GM12865 (cell line): ENCODE data around the gene PCBD2.
"Not testable (repeated sequence)": the region's sequence is repeated elsewhere in the genome, so short reads cannot be mapped to it uniquely, and the experiment has no call there.

ENCODE experiments used
- DNase-seq: peaks from one replicate; pipeline ENCODE4 v3.0.0; 2010; ENCODE audit warnings: low read depth
- H3K4me3 ChIP-seq: 2 replicates; pipeline ENCODE4 v1.5.1; 2011; ENCODE audit warnings: mild to moderate bottlenecking, low read depth, low read length, control low read depth
- TF ChIP-seq, protein P1 (sequence below): IDR thresholded peaks from 2 replicates; pipeline ENCODE4 v1.5.1; 2011; ENCODE audit warnings: low read length, control low read depth, low read depth, inconsistent platforms; ENCODE audit not compliant: insufficient read depth; ENCODE audit errors: missing control alignments

Gene PCBD2

GRCh38 chr5:134992148-134992547 lies 87.2 kb downstream of the PCBD2 start:
- TF ChIP-seq, protein P1, sequence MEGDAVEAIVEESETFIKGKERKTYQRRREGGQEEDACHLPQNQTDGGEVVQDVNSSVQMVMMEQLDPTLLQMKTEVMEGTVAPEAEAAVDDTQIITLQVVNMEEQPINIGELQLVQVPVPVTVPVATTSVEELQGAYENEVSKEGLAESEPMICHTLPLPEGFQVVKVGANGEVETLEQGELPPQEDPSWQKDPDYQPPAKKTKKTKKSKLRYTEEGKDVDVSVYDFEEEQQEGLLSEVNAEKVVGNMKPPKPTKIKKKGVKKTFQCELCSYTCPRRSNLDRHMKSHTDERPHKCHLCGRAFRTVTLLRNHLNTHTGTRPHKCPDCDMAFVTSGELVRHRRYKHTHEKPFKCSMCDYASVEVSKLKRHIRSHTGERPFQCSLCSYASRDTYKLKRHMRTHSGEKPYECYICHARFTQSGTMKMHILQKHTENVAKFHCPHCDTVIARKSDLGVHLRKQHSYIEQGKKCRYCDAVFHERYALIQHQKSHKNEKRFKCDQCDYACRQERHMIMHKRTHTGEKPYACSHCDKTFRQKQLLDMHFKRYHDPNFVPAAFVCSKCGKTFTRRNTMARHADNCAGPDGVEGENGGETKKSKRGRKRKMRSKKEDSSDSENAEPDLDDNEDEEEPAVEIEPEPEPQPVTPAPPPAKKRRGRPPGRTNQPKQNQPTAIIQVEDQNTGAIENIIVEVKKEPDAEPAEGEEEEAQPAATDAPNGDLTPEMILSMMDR = no peak
- no peak overlapping the region for H3K4me3 ChIP-seq
- DNase-seq = no peak

DNA sequence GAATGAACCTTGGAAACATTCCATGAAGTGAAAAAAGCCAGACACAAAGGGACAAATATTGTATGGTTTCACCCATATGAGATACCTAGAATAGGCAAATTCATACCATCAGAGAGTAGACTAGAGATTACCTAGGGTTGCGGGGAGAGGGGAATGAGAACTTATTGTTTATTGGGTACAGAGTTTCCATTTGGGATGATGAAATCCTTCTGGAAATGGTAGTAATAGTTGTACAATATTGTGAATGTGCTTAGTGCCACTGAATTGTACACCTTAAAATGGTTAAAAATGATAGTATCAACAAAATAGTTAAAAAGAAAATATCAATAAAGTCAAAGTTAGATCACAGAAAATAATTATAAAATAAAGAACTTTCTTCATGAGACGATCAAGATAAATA lies 88.2 kb downstream of the PCBD2 start:
- TF ChIP-seq, protein P1 = no peak
- DNase-seq = no peak
- H3K4me3 ChIP-seq = no peak overlapping the region

GRCh38 chr5:134994560-134995156 lies 89.7 kb downstream of the PCBD2 start:
- no peak overlapping the region for H3K4me3 ChIP-seq
- no peak for DNase-seq
- TF ChIP-seq, protein P1 = no peak

DNA sequence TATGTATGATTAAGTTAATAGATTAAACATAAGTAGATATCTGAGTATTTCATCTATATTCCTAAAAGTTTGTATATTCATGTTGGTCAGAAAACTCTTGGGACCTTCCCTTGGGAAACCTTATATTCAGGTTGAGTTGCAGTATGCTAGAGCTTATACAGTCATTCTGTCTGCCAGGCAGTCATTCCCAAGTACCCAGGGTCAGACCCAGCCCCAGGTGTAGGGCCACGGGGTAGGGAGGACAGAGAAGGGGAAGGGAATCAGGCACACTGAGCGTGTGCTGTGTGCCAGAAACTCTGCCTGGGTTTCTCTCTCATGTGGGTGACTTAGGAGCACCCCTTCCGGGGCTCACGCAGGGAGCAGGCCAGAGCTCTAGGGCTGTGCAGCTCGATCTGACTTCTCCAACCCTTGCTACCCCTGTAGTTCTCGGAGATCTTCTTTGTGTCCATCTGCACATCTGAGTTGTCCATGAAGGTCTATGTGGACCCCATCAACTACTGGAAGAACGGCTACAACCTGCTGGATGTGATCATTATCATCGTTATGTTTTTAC lies 91.0 kb downstream of the PCBD2 start:
- no peak overlapping the region for H3K4me3 ChIP-seq
- TF ChIP-seq, protein P1 = no peak
- DNase-seq = no peak

- TF ChIP-seq, protein P1 = no peak
- DNase-seq = no peak
- no peak overlapping the region for H3K4me3 ChIP-seq
Observed at GRCh38 chr5:134997015-134997414, 92.1 kb downstream of the PCBD2 start.

DNA sequence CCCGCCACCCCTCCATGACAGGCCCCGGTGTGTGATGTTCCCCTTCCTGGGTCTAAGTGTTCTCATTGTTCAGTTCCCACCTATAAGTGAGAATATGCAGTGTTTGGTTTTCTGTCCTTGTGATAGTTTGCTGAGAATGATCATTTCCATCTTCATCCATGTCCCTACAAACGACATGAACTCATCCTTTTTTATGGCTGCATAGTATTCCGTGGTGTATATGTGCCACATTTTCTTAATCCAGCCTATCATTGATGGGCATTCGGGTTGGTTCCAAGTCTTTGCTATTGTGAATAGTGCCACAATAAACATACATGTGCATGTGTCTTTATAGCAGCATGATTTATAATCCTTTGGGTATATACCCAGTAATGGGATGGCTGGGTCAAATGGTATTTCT lies 93.1 kb downstream of the PCBD2 start:
- DNase-seq, H3K4me3 ChIP-seq: not testable (repeated sequence)

- H3K4me3 ChIP-seq = no peak overlapping the region
- TF ChIP-seq, protein P1 = no peak
- DNase-seq = no peak
Observed at GRCh38 chr5:135004376-135004775, 99.4 kb downstream of the PCBD2 start.
